GM12892 (cell line): ENCODE measurements around the gene MGLL.

Experiments used
- POLR2A ChIP-seq: IDR thresholded peaks from 2 replicates; pipeline ENCODE4 v1.6.1; 2011; ENCODE audit warnings: low read depth, low read length, control low read depth
- POLR2AphosphoS5 ChIP-seq: IDR thresholded peaks from 2 replicates; pipeline ENCODE4 v1.6.1; 2011; ENCODE audit warnings: low read depth, low read length, control low read depth
- TAF1 ChIP-seq: IDR thresholded peaks from 2 replicates; pipeline ENCODE4 v1.6.1; 2011; ENCODE audit warnings: low read depth, mild to moderate bottlenecking, control low read depth, low read length, borderline replicate concordance

GRCh38 chr3:127815001-127815400 is 7.3 kb downstream of the MGLL start:
- TF ChIP-seq POLR2A (no peak), POLR2AphosphoS5 (no peak), TAF1 (no peak)
